GM12892 (cell line): ENCODE data around the gene RNFT2.

ENCODE experiments used
- POLR2A ChIP-seq: IDR thresholded peaks from 2 replicates; pipeline ENCODE4 v1.6.1; 2011; ENCODE audit warnings: low read depth, low read length, control low read depth
- TAF1 ChIP-seq: IDR thresholded peaks from 2 replicates; pipeline ENCODE4 v1.6.1; 2011; ENCODE audit warnings: low read depth, mild to moderate bottlenecking, control low read depth, low read length, borderline replicate concordance

- no peak for TF ChIP-seq POLR2A
- TF ChIP-seq TAF1 = no peak
Observed at GRCh38 chr12:116812238-116812637, 74.1 kb downstream of the RNFT2 start.
